Activated naive CD8-positive, alpha-beta T cell treated with anti-CD3 and anti-CD28 coated beads, Interleukin-2, amount 50 U/mL, for 24 hours (primary cell): ENCODE results near the gene BLTP1.
A peak's percentile ranks its signal among the peaks of the same experiment; 100 is the strongest.

Experiments used
- ATAC-seq: fragments of 150-1000 bp; cut with Tn5 transposase; one replicate; pipeline ENCODE4 v1.10.0; 2021
- DNase-seq: peaks from one replicate; pipeline ENCODE4 v3.0.0; 2021
- H3K27ac Mint-ChIP-seq: one replicate; pipeline ENCODE4 v1.8.0; 2021; ENCODE audit warnings: mild to moderate bottlenecking, mixed read lengths
- H3K27me3 Mint-ChIP-seq: one replicate; pipeline ENCODE4 v1.8.0; 2021; ENCODE audit warnings: mixed read lengths
- H3K36me3 Mint-ChIP-seq: one replicate; pipeline ENCODE4 v1.8.0; 2021; ENCODE audit warnings: low read depth, mixed read lengths
- H3K4me1 Mint-ChIP-seq: one replicate; pipeline ENCODE4 v1.8.0; 2021; ENCODE audit warnings: mixed read lengths
- H3K4me3 Mint-ChIP-seq: one replicate; pipeline ENCODE4 v1.8.0; 2021; ENCODE audit warnings: mild to moderate bottlenecking, moderate library complexity, mixed read lengths
- H3K9me3 Mint-ChIP-seq: one replicate; pipeline ENCODE4 v1.8.0; 2021; ENCODE audit warnings: mixed read lengths

BLTP1 gene

GRCh38 chr4:122146652-122147051 is 5.5 kb upstream of the BLTP1 start:
- Mint-ChIP-seq H3K27ac (no peak overlapping the region), H3K4me1 (peaks cover 35% of the 10 kb centered on the region), H3K36me3 (no peaks in the 10 kb centered on the region), H3K9me3 (no peaks in the 10 kb centered on the region), H3K27me3 (no peaks in the 10 kb centered on the region), H3K4me3 (no peak overlapping the region)
- ATAC-seq (no peak), DNase-seq (no peak)

- ATAC-seq (no peak), DNase-seq (no peak)
- Mint-ChIP-seq H3K4me3 (peak overlapping the region; percentile 94), H3K27ac (peak overlapping the region; percentile 93), H3K36me3 (peaks cover 6% of the 10 kb centered on the region), H3K27me3 (no peaks in the 10 kb centered on the region), H3K9me3 (no peaks in the 10 kb centered on the region), H3K4me1 (peaks cover 58% of the 10 kb centered on the region)
Observed at GRCh38 chr4:122150931-122151330, 1.2 kb upstream of the BLTP1 start.

- peaks cover 20% of the 10 kb centered on the region for H3K36me3 Mint-ChIP-seq
- H3K27ac Mint-ChIP-seq = peak overlapping the region; percentile 75
- H3K4me3 Mint-ChIP-seq = peak overlapping the region; percentile 94
- H3K9me3 Mint-ChIP-seq = no peaks in the 10 kb centered on the region
- H3K27me3 Mint-ChIP-seq = no peaks in the 10 kb centered on the region
- H3K4me1 Mint-ChIP-seq = peaks cover 73% of the 10 kb centered on the region
- ATAC-seq = peak; percentile 37
- DNase-seq = peak; percentile 37
Observed at GRCh38 chr4:122152711-122153226, 638 bp downstream of the BLTP1 start.

GRCh38 chr4:122156819-122157218 is 4.7 kb downstream of the BLTP1 start:
- Mint-ChIP-seq H3K36me3 (peaks cover 24% of the 10 kb centered on the region), H3K27ac (peak overlapping the region; percentile 44), H3K9me3 (no peaks in the 10 kb centered on the region), H3K4me3 (no peak overlapping the region), H3K27me3 (no peaks in the 10 kb centered on the region), H3K4me1 (peaks cover 43% of the 10 kb centered on the region)
- peak; percentile 57 for ATAC-seq
- no peak for DNase-seq

GRCh38 chr4:122163301-122163700 is 11.2 kb downstream of the BLTP1 start:
- Mint-ChIP-seq H3K27ac (no peak overlapping the region), H3K4me1 (peaks cover 18% of the 10 kb centered on the region), H3K27me3 (no peaks in the 10 kb centered on the region), H3K9me3 (no peaks in the 10 kb centered on the region), H3K36me3 (peaks cover 2% of the 10 kb centered on the region), H3K4me3 (no peak overlapping the region)
- DNase-seq = no peak
- no peak for ATAC-seq

GRCh38 chr4:122163767-122164166 is 11.6 kb downstream of the BLTP1 start:
- no peak for DNase-seq
- H3K27ac Mint-ChIP-seq = no peak overlapping the region
- H3K9me3 Mint-ChIP-seq = no peaks in the 10 kb centered on the region
- H3K27me3 Mint-ChIP-seq = no peaks in the 10 kb centered on the region
- peaks cover 18% of the 10 kb centered on the region for H3K4me1 Mint-ChIP-seq
- peaks cover 2% of the 10 kb centered on the region for H3K36me3 Mint-ChIP-seq
- ATAC-seq = no peak
- H3K4me3 Mint-ChIP-seq = no peak overlapping the region

- Mint-ChIP-seq H3K27ac (no peak overlapping the region), H3K9me3 (no peaks in the 10 kb centered on the region), H3K4me3 (no peak overlapping the region), H3K27me3 (no peaks in the 10 kb centered on the region), H3K4me1 (peaks cover 20% of the 10 kb centered on the region), H3K36me3 (no peaks in the 10 kb centered on the region)
- DNase-seq = no peak
- ATAC-seq = no peak
Observed at GRCh38 chr4:122167369-122167768, 15.2 kb downstream of the BLTP1 start.

- ATAC-seq (no peak), DNase-seq (no peak)
- Mint-ChIP-seq H3K4me3 (no peak overlapping the region), H3K27ac (no peak overlapping the region), H3K4me1 (peaks cover 13% of the 10 kb centered on the region), H3K36me3 (peaks cover 8% of the 10 kb centered on the region), H3K27me3 (no peaks in the 10 kb centered on the region), H3K9me3 (no peaks in the 10 kb centered on the region)
Observed at GRCh38 chr4:122170775-122171174, 18.6 kb downstream of the BLTP1 start.

GRCh38 chr4:122171323-122171722 is 19.2 kb downstream of the BLTP1 start:
- DNase-seq (no peak), ATAC-seq (no peak)
- H3K4me1 Mint-ChIP-seq = peaks cover 13% of the 10 kb centered on the region
- H3K4me3 Mint-ChIP-seq = no peak overlapping the region
- H3K9me3 Mint-ChIP-seq = no peaks in the 10 kb centered on the region
- H3K27me3 Mint-ChIP-seq = no peaks in the 10 kb centered on the region
- peaks cover 8% of the 10 kb centered on the region for H3K36me3 Mint-ChIP-seq
- no peak overlapping the region for H3K27ac Mint-ChIP-seq

GRCh38 chr4:122172266-122172665 is 20.1 kb downstream of the BLTP1 start:
- H3K4me1 Mint-ChIP-seq = peaks cover 13% of the 10 kb centered on the region
- no peaks in the 10 kb centered on the region for H3K27me3 Mint-ChIP-seq
- H3K9me3 Mint-ChIP-seq = no peaks in the 10 kb centered on the region
- ATAC-seq (no peak), DNase-seq (no peak)
- no peak overlapping the region for H3K27ac Mint-ChIP-seq
- peaks cover 16% of the 10 kb centered on the region for H3K36me3 Mint-ChIP-seq
- no peak overlapping the region for H3K4me3 Mint-ChIP-seq

- peaks cover 15% of the 10 kb centered on the region for H3K36me3 Mint-ChIP-seq
- no peaks in the 10 kb centered on the region for H3K4me1 Mint-ChIP-seq
- DNase-seq = no peak
- ATAC-seq = no peak
- no peak overlapping the region for H3K4me3 Mint-ChIP-seq
- H3K9me3 Mint-ChIP-seq = no peaks in the 10 kb centered on the region
- no peaks in the 10 kb centered on the region for H3K27me3 Mint-ChIP-seq
- H3K27ac Mint-ChIP-seq = no peak overlapping the region
Observed at GRCh38 chr4:122178961-122179360, 26.8 kb downstream of the BLTP1 start.

- Mint-ChIP-seq H3K36me3 (peaks cover 15% of the 10 kb centered on the region), H3K9me3 (no peaks in the 10 kb centered on the region), H3K4me3 (no peak overlapping the region), H3K4me1 (peaks cover 13% of the 10 kb centered on the region), H3K27ac (no peak overlapping the region), H3K27me3 (no peaks in the 10 kb centered on the region)
- ATAC-seq (peak; percentile 86), DNase-seq (no peak)
Observed at GRCh38 chr4:122195718-122196117, 43.6 kb downstream of the BLTP1 start.
